ENCODE results near the gene ARHGAP10. TPM values are rescaled to one million over a fixed set of nuclear protein-coding genes. Genes with fewer than 3 reads are reported as not detected.
A peak's percentile ranks its signal among the peaks of the same experiment; 100 is the strongest.

Gene ARHGAP10
- total and polyA plus RNA-seq, 10 of the 15 experiments (the other 5 are each of a cell fraction or from before 2014, with no cell fraction given) = 1.3 to 25.8 (median 17.2) TPM

- Histone ChIP-seq H3K27ac (ENCODE audit: control insufficient read depth, insufficient read depth) (no peak overlapping the region), H3K4me2 (ENCODE audit: control insufficient read depth, insufficient read depth) (no peak overlapping the region), H3K27me3 (replicated peaks in 1 of 2; ENCODE audit: control insufficient read depth in 2 of 2, insufficient read depth in 2 of 2, low read length in 1 of 2) (no peaks in the 10 kb centered on the region), H4K20me1 (ENCODE audit: control insufficient read depth, insufficient read depth) (peaks cover 5% of the 10 kb centered on the region; the same call in 1 of the 2 replicates), H3K4me1 (ENCODE audit: control insufficient read depth, insufficient read depth, low read length) (peaks cover 36% of the 10 kb centered on the region), H3K9ac (ENCODE audit: control insufficient read depth, insufficient read depth, low read length) (no peak overlapping the region), H3K79me2 (ENCODE audit: control insufficient read depth, insufficient read depth, low read length) (peaks cover 3% of the 10 kb centered on the region; the same call in 1 of the 2 replicates), H3K4me3 (no peak overlapping the region), H3K36me3 (ENCODE audit: control insufficient read depth in 2 of 2, insufficient read depth in 2 of 2, low read length in 1 of 2) (no peaks in the 10 kb centered on the region; a peak in 1 of 4 replicates), H3K9me3 (replicated peaks; ENCODE audit: control insufficient read depth, insufficient read depth, low read length) (no peaks in the 10 kb centered on the region), H2AFZ (ENCODE audit: control insufficient read depth, low read depth, low read length) (no peak overlapping the region)
- in situ Hi-C loops (cut with MboI) (loop anchor here (5.0 kb wide), 1 partner anchor 385 kb away; the partner anchor contains the start of gene NR3C2), intact Hi-C loops (cut with micrococcal nuclease; ENCODE audit: unreplicated experiment) (loop anchor here (5.0 to 10.0 kb wide), 3 partner anchors 115 to 443 kb away; partner anchors contain the start of genes NR3C2 and TMEM184C)
- ChIA-PET POLR2A (interaction anchor here (0.7 to 0.9 kb wide), 2 partner anchors 115 to 181 kb away, joined by 3 read pairs; no protein-coding TSS in a partner anchor), SMC1A (ENCODE audit: uncharacterized antibody, unreplicated experiment) (interaction anchor here (0.9 to 2.1 kb wide), 6 partner anchors 13 to 390 kb away, joined by 3 to 13 read pairs (median 4); no protein-coding TSS in a partner anchor), RAD21 (ENCODE audit: unreplicated experiment) (interaction anchor here (0.7 to 2.0 kb wide), 5 partner anchors 13 to 199 kb away, joined by 3 to 9 read pairs (median 3); no protein-coding TSS in a partner anchor), CTCF (interaction anchor here (0.6 to 4.3 kb wide), 13 partner anchors 12 to 461 kb away, joined by 3 to 25 read pairs (median 4); partner anchors contain the start of gene NR3C2)
- 0% methylated on average over 5 of the region's 5 CpGs for WGBS (ENCODE audit: insufficient coverage, insufficient replicate concordance, low lambda C conversion rate, missing lambda C conversion rate)
- ATAC-seq (peak; percentile 52), DNase-seq (ENCODE audit: low read depth, low spot score) (peak; percentile 38), FAIRE-seq (no peak)
- BruUV-seq (replicated peaks) = no TSS peak
- TF ChIP-seq RFX5 (IDR thresholded peaks at IDR 0.05; ENCODE audit: low read depth, low read length) (no peak), SPI1 (IDR thresholded peaks at IDR 0.05; ENCODE audit: borderline replicate concordance, insufficient read depth, low read depth, low read length) (0 out of 2 replicates have a peak, but pooled peaks have one; percentile 3), TCF3 (IDR thresholded peaks at IDR 0.05; ENCODE audit: borderline replicate concordance, insufficient read depth, low read depth, low read length) (0 out of 2 replicates have a peak, but pooled peaks have one; percentile 14), PBX3 (IDR thresholded peaks at IDR 0.05; ENCODE audit: insufficient replicate concordance, low read depth, low read length) (no peak), TCF12 (IDR thresholded peaks at IDR 0.05; ENCODE audit: low read depth, low read length) (peak; percentile 31; the same call in 1 of the 2 replicates), ZBTB4 (CRISPR knock-in tag; IDR thresholded peaks at IDR 0.05) (no peak), POLR2AphosphoS5 (IDR thresholded peaks at IDR 0.05; ENCODE audit: low read length) (no peak), GABPA (IDR thresholded peaks at IDR 0.05; ENCODE audit: low read depth) (no peak), IRF5 (IDR thresholded peaks at IDR 0.05; ENCODE audit: borderline replicate concordance) (no peak), MEF2B (IDR thresholded peaks at IDR 0.05; ENCODE audit: partially characterized antibody, poor library complexity, severe bottlenecking) (peak; percentile 72), SKIL (IDR thresholded peaks at IDR 0.05; ENCODE audit: low read depth, poor library complexity, severe bottlenecking) (no peak), SMARCA5 (IDR thresholded peaks at IDR 0.05) (peak; percentile 50; the same call in 1 of the 2 replicates), PML (IDR thresholded peaks at IDR 0.05; ENCODE audit: low read length) (no peak)
- TF ChIP-seq, protein P1, sequence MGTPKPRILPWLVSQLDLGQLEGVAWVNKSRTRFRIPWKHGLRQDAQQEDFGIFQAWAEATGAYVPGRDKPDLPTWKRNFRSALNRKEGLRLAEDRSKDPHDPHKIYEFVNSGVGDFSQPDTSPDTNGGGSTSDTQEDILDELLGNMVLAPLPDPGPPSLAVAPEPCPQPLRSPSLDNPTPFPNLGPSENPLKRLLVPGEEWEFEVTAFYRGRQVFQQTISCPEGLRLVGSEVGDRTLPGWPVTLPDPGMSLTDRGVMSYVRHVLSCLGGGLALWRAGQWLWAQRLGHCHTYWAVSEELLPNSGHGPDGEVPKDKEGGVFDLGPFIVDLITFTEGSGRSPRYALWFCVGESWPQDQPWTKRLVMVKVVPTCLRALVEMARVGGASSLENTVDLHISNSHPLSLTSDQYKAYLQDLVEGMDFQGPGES (IDR thresholded peaks at IDR 0.05) = no peak
Measured at GRCh38 chr4:148057516-148057915, 325.6 kb downstream of the ARHGAP10 start.

Measured in GM12878 (cell line).